ENCODE results near the gene DOHH. TPM values are rescaled to one million over a fixed set of nuclear protein-coding genes. Genes with fewer than 3 reads are reported as not detected.
A peak's percentile ranks its signal among the peaks of the same experiment; 100 is the strongest.

The DOHH gene
- total and polyA plus RNA-seq, 2 donors (not counting 3 experiments of a cell fraction or from before 2014, with no cell fraction given), result 8.7 to 15.2 TPM

DNA sequence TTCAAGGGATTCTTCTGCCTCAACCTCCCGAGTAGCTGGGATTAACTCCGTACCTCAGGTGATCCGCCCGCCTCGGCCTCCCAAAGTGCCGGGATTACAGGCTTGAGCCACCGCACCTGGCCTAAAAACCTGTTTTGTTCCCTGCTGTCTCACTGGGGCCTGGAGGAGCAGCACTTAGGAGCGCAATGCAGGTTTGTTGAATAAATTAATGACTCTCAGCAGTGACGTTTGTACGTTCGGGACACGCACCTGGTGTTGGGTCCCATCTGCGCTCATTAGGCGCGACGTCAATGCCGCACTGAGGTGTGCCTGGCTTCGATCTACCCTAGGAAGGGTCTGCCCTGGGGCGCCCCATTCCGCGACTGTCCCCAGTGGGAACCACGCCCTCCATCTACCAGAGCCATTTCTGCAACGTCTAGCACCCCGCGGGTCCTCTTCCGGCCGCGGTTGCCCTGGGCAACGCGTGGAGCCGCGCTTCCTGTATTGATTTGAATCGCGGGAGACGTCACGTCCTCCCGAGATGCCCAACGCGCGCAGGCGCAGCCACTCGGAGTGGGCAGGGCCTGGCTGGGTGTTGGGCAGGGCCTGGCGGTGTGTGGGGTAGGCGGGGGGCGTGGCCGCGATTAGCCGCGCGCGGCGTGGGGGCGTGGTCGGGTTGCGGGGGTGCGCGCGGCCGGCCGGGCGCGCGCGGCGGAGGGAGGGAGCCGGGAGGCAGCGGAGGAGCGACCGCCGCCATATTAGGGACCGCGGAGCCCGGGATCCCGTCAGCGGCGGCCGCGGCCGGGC lies 5.3 kb upstream of the DOHH start, which contains the start of gene FZR1:
FZR1 (plus strand) TSS at position 714 of the 786 bp plus-strand sequence. CDS start 16,679 bp downstream, outside the sequence.
- peak; percentile 27 for TF ChIP-seq MYC (IDR thresholded peaks at IDR 0.05; ENCODE audit: low read depth, low read length)
- peak; percentile 47 for TF ChIP-seq POLR2A (IDR thresholded peaks at IDR 0.05; ENCODE audit: low read depth, low read length)
- TF ChIP-seq MAX (IDR thresholded peaks at IDR 0.05; ENCODE audit: insufficient read depth, insufficient read length), result peak; percentile 56
- TF ChIP-seq POLR2AphosphoS5 (IDR thresholded peaks at IDR 0.05; ENCODE audit: insufficient read depth, low read depth, low read length), result peak; percentile 72
- no peak for TF ChIP-seq EZH2 (IDR thresholded peaks at IDR 0.05; ENCODE audit: borderline replicate concordance, low read depth, low read length, severe bottlenecking)
- dilution Hi-C loops (cut with MboI; ENCODE audit: extremely low pct_ligation_motif_present, low sequenced_read_pairs) (no loop called here), intact Hi-C loops (cut with micrococcal nuclease) (loop anchor here (2.0 kb wide), 1 partner anchor 67 kb away; the partner anchor contains the start of gene HMG20B)
- Histone ChIP-seq H3K9ac (replicated peaks; ENCODE audit: extremely low read depth, insufficient read depth, low read length) (peak within 1 kb of the TSS; percentile 85), H3K9me3 (replicated peaks; ENCODE audit: control insufficient read depth, insufficient read depth, low read length) (no peaks in the 10 kb centered on the region), H3K79me2 (ENCODE audit: control insufficient read depth, insufficient read depth, low read length) (peaks cover 46% of the 10 kb centered on the region), H3K27ac (ENCODE audit: insufficient read depth, low read depth, low read length) (peak within 1 kb of the TSS; percentile 94), H3K4me3 (replicated peaks in 1 of 3; ENCODE audit: insufficient read depth in 1 of 3, low read depth in 1 of 3, low read length in 3 of 3) (peak within 1 kb of the TSS; percentile 76 to 91 (median 77)), H4K20me1 (replicated peaks; ENCODE audit: control insufficient read depth, extremely low read depth, insufficient read depth, low read length) (no peaks in the 10 kb centered on the region), H3K4me1 (ENCODE audit: control insufficient read depth, extremely low read depth, insufficient read depth, low read length) (peaks cover 10% of the 10 kb centered on the region), H3K4me2 (ENCODE audit: insufficient read depth, low read length) (peak within 1 kb of the TSS; percentile 94), H3K27me3 (ENCODE audit: control insufficient read depth in 2 of 2, insufficient read depth in 2 of 2, low read length in 2 of 2) (no peaks in the 10 kb centered on the region), H3K9me1 (replicated peaks; ENCODE audit: control insufficient read depth, extremely low read depth, insufficient read depth, low read length) (no peaks in the 10 kb centered on the region), H3K36me3 (ENCODE audit: control insufficient read depth in 2 of 2, extremely low read depth in 1 of 2, insufficient read depth in 2 of 2, low read length in 2 of 2) (peaks cover 0 to 9% of the 10 kb centered on the region in 2 experiments), H2AFZ (ENCODE audit: low read depth, low read length) (peak within 1 kb of the TSS; percentile 98)
- DNase-seq (ENCODE audit: low read depth, low spot score), result peak; percentile 98
- FAIRE-seq, result peak; percentile 95
- ChIA-PET POLR2A (no interaction called here), CTCF (interaction anchor here (1.9 kb wide), 1 partner anchor 21 kb away, joined by 9 read pairs; no protein-coding TSS in a partner anchor)
- BruUV-seq (replicated peaks), result TSS peak; percentile 93

GRCh38 chr19:3504735-3505134 lies 4.3 kb upstream of the DOHH start:
- no peak overlapping the region for H3K4me3 ChIP-seq (replicated peaks in 1 of 3; ENCODE audit: insufficient read depth in 1 of 3, low read depth in 1 of 3, low read length in 3 of 3)
- H3K9me3 ChIP-seq (replicated peaks; ENCODE audit: control insufficient read depth, insufficient read depth, low read length), result no peaks in the 10 kb centered on the region
- intact Hi-C loops (cut with micrococcal nuclease) (no loop called here), dilution Hi-C loops (cut with MboI; ENCODE audit: extremely low pct_ligation_motif_present, low sequenced_read_pairs) (no loop called here)
- H3K27me3 ChIP-seq (ENCODE audit: control insufficient read depth in 2 of 2, insufficient read depth in 2 of 2, low read length in 2 of 2), result no peaks in the 10 kb centered on the region
- FAIRE-seq (no peak), DNase-seq (ENCODE audit: low read depth, low spot score) (no peak)
- peaks cover 41% of the 10 kb centered on the region for H3K79me2 ChIP-seq (ENCODE audit: control insufficient read depth, insufficient read depth, low read length)
- POLR2A ChIA-PET, result no interaction called here
- H2AFZ ChIP-seq (ENCODE audit: low read depth, low read length), result no peak overlapping the region
- CTCF ChIA-PET, result no interaction called here
- no peaks in the 10 kb centered on the region for H4K20me1 ChIP-seq (replicated peaks; ENCODE audit: control insufficient read depth, extremely low read depth, insufficient read depth, low read length)
- no peak overlapping the region for H3K4me2 ChIP-seq (ENCODE audit: insufficient read depth, low read length)
- TF ChIP-seq GATA2 (IDR thresholded peaks at IDR 0.05; ENCODE audit: insufficient read depth, insufficient read length, low read depth, low read length), result no peak
- TF ChIP-seq POLR2AphosphoS5 (IDR thresholded peaks at IDR 0.05; ENCODE audit: insufficient read depth, low read depth, low read length), result no peak
- no peak for TF ChIP-seq EZH2 (IDR thresholded peaks at IDR 0.05; ENCODE audit: borderline replicate concordance, low read depth, low read length, severe bottlenecking)
- no peak for TF ChIP-seq POLR2A (IDR thresholded peaks at IDR 0.05; ENCODE audit: low read depth, low read length)
- TF ChIP-seq JUN (IDR thresholded peaks at IDR 0.05; ENCODE audit: borderline replicate concordance, insufficient read depth, insufficient read length, low read depth), result no peak
- no peak for TF ChIP-seq FOS (IDR thresholded peaks at IDR 0.05; ENCODE audit: borderline replicate concordance, insufficient read depth, low read length)
- TF ChIP-seq, protein P1, sequence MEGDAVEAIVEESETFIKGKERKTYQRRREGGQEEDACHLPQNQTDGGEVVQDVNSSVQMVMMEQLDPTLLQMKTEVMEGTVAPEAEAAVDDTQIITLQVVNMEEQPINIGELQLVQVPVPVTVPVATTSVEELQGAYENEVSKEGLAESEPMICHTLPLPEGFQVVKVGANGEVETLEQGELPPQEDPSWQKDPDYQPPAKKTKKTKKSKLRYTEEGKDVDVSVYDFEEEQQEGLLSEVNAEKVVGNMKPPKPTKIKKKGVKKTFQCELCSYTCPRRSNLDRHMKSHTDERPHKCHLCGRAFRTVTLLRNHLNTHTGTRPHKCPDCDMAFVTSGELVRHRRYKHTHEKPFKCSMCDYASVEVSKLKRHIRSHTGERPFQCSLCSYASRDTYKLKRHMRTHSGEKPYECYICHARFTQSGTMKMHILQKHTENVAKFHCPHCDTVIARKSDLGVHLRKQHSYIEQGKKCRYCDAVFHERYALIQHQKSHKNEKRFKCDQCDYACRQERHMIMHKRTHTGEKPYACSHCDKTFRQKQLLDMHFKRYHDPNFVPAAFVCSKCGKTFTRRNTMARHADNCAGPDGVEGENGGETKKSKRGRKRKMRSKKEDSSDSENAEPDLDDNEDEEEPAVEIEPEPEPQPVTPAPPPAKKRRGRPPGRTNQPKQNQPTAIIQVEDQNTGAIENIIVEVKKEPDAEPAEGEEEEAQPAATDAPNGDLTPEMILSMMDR (IDR thresholded peaks at IDR 0.05; ENCODE audit: extremely low read depth in 1 of 2, insufficient read depth in 1 of 2, low read depth in 1 of 2, low read length in 2 of 2), result no peak
- TF ChIP-seq MAX (IDR thresholded peaks at IDR 0.05; ENCODE audit: insufficient read depth, insufficient read length), result no peak
- no peak for TF ChIP-seq MYC (IDR thresholded peaks at IDR 0.05; ENCODE audit: low read depth, low read length)
- no TSS peak for BruUV-seq (replicated peaks)
- H3K4me1 ChIP-seq (ENCODE audit: control insufficient read depth, extremely low read depth, insufficient read depth, low read length), result peaks cover 13% of the 10 kb centered on the region
- H3K9ac ChIP-seq (replicated peaks; ENCODE audit: extremely low read depth, insufficient read depth, low read length), result no peak overlapping the region
- H3K27ac ChIP-seq (ENCODE audit: insufficient read depth, low read depth, low read length), result no peak overlapping the region
- no peaks in the 10 kb centered on the region for H3K9me1 ChIP-seq (replicated peaks; ENCODE audit: control insufficient read depth, extremely low read depth, insufficient read depth, low read length)
- H3K36me3 ChIP-seq (ENCODE audit: control insufficient read depth in 2 of 2, extremely low read depth in 1 of 2, insufficient read depth in 2 of 2, low read length in 2 of 2), result peaks cover 0 to 3% of the 10 kb centered on the region in 2 experiments

All from endothelial cell of umbilical vein (primary cell).